Stimulated activated CD4-positive, alpha-beta T cell treated with anti-CD3 and anti-CD28 coated beads, Interleukin-12 subunit alpha, Interleukin-12 subunit beta, amount 100 ng/mL, for 24 hours (primary cell): ENCODE data around the gene GNLY.
"Not testable (repeated sequence)": the region's sequence is repeated elsewhere in the genome, so short reads cannot be mapped to it uniquely, and the experiment has no call there.

ENCODE experiments used
- DNase-seq, 2 experiments: peaks; one replicate each; pipeline ENCODE4 v3.0.0-alpha.2; 2020; ENCODE audit warnings: low read depth in 2 of 2

Gene GNLY

GRCh38 chr2:85710687-85711577 is 16.8 kb downstream of the GNLY start:
- no peak for DNase-seq

GRCh38 chr2:85711578-85712060 is 17.5 kb downstream of the GNLY start:
- DNase-seq = no peak

GRCh38 chr2:85712336-85712735 is 18.2 kb downstream of the GNLY start:
- DNase-seq = no peak

- no peak for DNase-seq
These were observed 18.9 kb downstream of the GNLY start for GRCh38 chr2:85712849-85713612.

GRCh38 chr2:85713836-85714235 is 19.7 kb downstream of the GNLY start:
- no peak for DNase-seq

- DNase-seq = not testable (repeated sequence)
These were observed 20.3 kb downstream of the GNLY start for GRCh38 chr2:85714421-85714820.

- no peak for DNase-seq
These were observed 20.7 kb downstream of the GNLY start for GRCh38 chr2:85714841-85715240.

GRCh38 chr2:85716346-85716914 is 22.3 kb downstream of the GNLY start:
- DNase-seq = no peak

- no peak for DNase-seq
These were observed 23.3 kb downstream of the GNLY start for GRCh38 chr2:85717308-85718008.

GRCh38 chr2:85718009-85718391 is 23.8 kb downstream of the GNLY start:
- no peak for DNase-seq

GRCh38 chr2:85718885-85719492 is 24.8 kb downstream of the GNLY start:
- DNase-seq = no peak

- no peak for DNase-seq
These were observed 25.6 kb downstream of the GNLY start for GRCh38 chr2:85719609-85720240.

GRCh38 chr2:85720533-85720932 is 26.4 kb downstream of the GNLY start:
- DNase-seq = no peak

- no peak for DNase-seq
These were observed 27.5 kb downstream of the GNLY start for GRCh38 chr2:85721641-85722040.

GRCh38 chr2:85722519-85722918 is 28.4 kb downstream of the GNLY start:
- no peak for DNase-seq

- no peak for DNase-seq
These were observed 29.7 kb downstream of the GNLY start for GRCh38 chr2:85723707-85724360.

GRCh38 chr2:85724731-85725181 is 30.6 kb downstream of the GNLY start:
- no peak for DNase-seq

- DNase-seq = no peak
These were observed 31.3 kb downstream of the GNLY start for GRCh38 chr2:85725451-85725850.

- no peak for DNase-seq
These were observed 33.6 kb downstream of the GNLY start for GRCh38 chr2:85727798-85728197.

- DNase-seq = no peak
These were observed 34.2 kb downstream of the GNLY start for GRCh38 chr2:85728342-85728741.
